HG02588 (cell line): Measurements from ENCODE around the gene LCE2A.

ENCODE experiments used
- ATAC-seq: cut with Tn5 transposase; IDR thresholded peaks from one replicate; pipeline ENCODE4 v1.9.1; 2021; ENCODE audit warnings: mild to moderate bottlenecking, moderate library complexity; ENCODE audit not compliant: unreplicated experiment

The LCE2A gene

GRCh38 chr1:152741656-152742055 is 43.5 kb downstream of the LCE2A start:
- no peak for ATAC-seq

GRCh38 chr1:152743371-152744145 is 45.4 kb downstream of the LCE2A start:
- ATAC-seq = no peak

GRCh38 chr1:152745289-152745704 is 47.2 kb downstream of the LCE2A start:
- ATAC-seq = no peak

GRCh38 chr1:152745765-152746444 is 47.8 kb downstream of the LCE2A start:
- ATAC-seq = no peak

- ATAC-seq = no peak
These were observed 49.7 kb downstream of the LCE2A start for GRCh38 chr1:152747831-152748230.
